Mesothelial cell of epicardium (in vitro differentiated cells): Measurements from ENCODE around the gene THUMPD1. TPM values are rescaled to one million over a fixed set of nuclear protein-coding genes. Genes with fewer than 3 reads are reported as not detected.

ENCODE experiments used
- total RNA-seq: library from RNA; stranded (reverse); gene quantifications from 3 replicates; pipeline ENCODE4 v1.2.1, GENCODE V29; 2021

THUMPD1 gene
- total RNA-seq, 1 donor from 2014 or later: 35.5 TPM

Other genes starting within 250 kb of the THUMPD1 start
- not detected in 3 replicates for gene ACSM2B, start 165.5 kb downstream of the THUMPD1 start, total RNA-seq
- 0.66 to 0.97 TPM (median 0.76 TPM) in 3 replicates for gene ACSM1, start 44.1 kb downstream of the THUMPD1 start, total RNA-seq
- gene ACSM3, start 22.2 kb upstream of the THUMPD1 start, total RNA-seq: 115 to 122 TPM (median 118 TPM) in 3 replicates
- 18.9 to 21.1 TPM (median 19.2 TPM) in 3 replicates for gene ERI2, start 64.7 kb upstream of the THUMPD1 start, total RNA-seq
- 4.0 to 5.1 TPM (median 5.0 TPM) in 3 replicates for gene REXO5, start 64.7 kb upstream of the THUMPD1 start, total RNA-seq
- 10.8 to 12.4 TPM (median 12.0 TPM) in 3 replicates for gene DCUN1D3, start 158.5 kb upstream of the THUMPD1 start, total RNA-seq
- gene LYRM1, start 159.0 kb upstream of the THUMPD1 start, total RNA-seq: 14.7 to 16.0 TPM (median 15.9 TPM) in 3 replicates